Natural killer cell (primary cell): ENCODE results near the gene HYAL1. TPM values are rescaled to one million over a fixed set of nuclear protein-coding genes. Genes with fewer than 3 reads are reported as not detected.
A peak's percentile ranks its signal among the peaks of the same experiment; 100 is the strongest.

Experiments
- ATAC-seq, 3 donors: fragments of 150-1000 bp in 2 of 3; fragments of 200-7000 bp in 1 of 3; cut with Tn5 transposase; 1 replicate in 1 of 3; 2 replicates in 2 of 3; pipeline ENCODE4 v1.10.0; 2021; ENCODE audit warnings: mild to moderate bottlenecking in 2 of 3, moderate library complexity in 2 of 3
- DNase-seq, 2 donors: peaks; one replicate each; pipeline versions ENCODE4 v3.0.0 to v3.0.0-alpha.2; 2013 to 2021; ENCODE audit warnings: mixed read lengths in 1 of 2
- H3K27ac ChIP-seq: one replicate; pipeline ENCODE4 v1.5.1; 2013; ENCODE audit warnings: mild to moderate bottlenecking, low read length
- H3K27me3 ChIP-seq: one replicate; pipeline ENCODE4 v1.6.1; 2013; ENCODE audit warnings: low read length; ENCODE audit not compliant: control insufficient read depth, insufficient read depth
- H3K36me3 ChIP-seq: one replicate; pipeline ENCODE4 v1.6.1; 2013; ENCODE audit warnings: low read length; ENCODE audit not compliant: control insufficient read depth, insufficient read depth
- H3K4me1 ChIP-seq: one replicate; pipeline ENCODE4 v1.6.1; 2013; ENCODE audit warnings: low read length; ENCODE audit not compliant: control insufficient read depth, insufficient read depth
- H3K4me3 ChIP-seq: one replicate; pipeline ENCODE4 v1.5.1; 2013; ENCODE audit warnings: low read length
- H3K9me3 ChIP-seq: one replicate; pipeline ENCODE4 v1.6.1; 2013; ENCODE audit warnings: low read length; ENCODE audit not compliant: control insufficient read depth, insufficient read depth
- H3K27ac Mint-ChIP-seq, 2 donors: one replicate each; pipeline ENCODE4 v1.8.0; 2022; ENCODE audit warnings: mild to moderate bottlenecking in 2 of 2, mixed read lengths in 2 of 2, moderate library complexity in 1 of 2
- H3K27me3 Mint-ChIP-seq, 2 donors: one replicate each; pipeline ENCODE4 v1.8.0; 2022; ENCODE audit warnings: low read depth in 2 of 2, mixed read lengths in 2 of 2
- H3K36me3 Mint-ChIP-seq: one replicate; pipeline ENCODE4 v1.8.0; 2022; ENCODE audit warnings: mixed read lengths
- H3K4me1 Mint-ChIP-seq, 2 donors: one replicate each; pipeline ENCODE4 v1.8.0; 2022; ENCODE audit warnings: mixed read lengths in 2 of 2
- H3K4me3 Mint-ChIP-seq: one replicate; pipeline ENCODE4 v1.8.0; 2022; ENCODE audit warnings: mild to moderate bottlenecking, moderate library complexity, mixed read lengths
- H3K9me3 Mint-ChIP-seq, 2 donors: one replicate each; pipeline ENCODE4 v1.8.0; 2022; ENCODE audit warnings: mixed read lengths in 2 of 2
- CTCF ChIP-seq: fragments of 200-600 bp; IDR thresholded peaks from one replicate; pipeline ENCODE4 v1.8.0; 2022; ENCODE audit warnings: antibody characterized with exemption
- WGBS: methylation state at CpG from one replicate; pipeline ENCODE4 v1.1.7; 2013; ENCODE audit warnings: missing lambda C conversion rate; ENCODE audit not compliant: insufficient coverage; 5-methylcytosine and 5-hydroxymethylcytosine counted together
- intact Hi-C: fragments of 100-400 bp; cut with micrococcal nuclease; formaldehyde crosslinking; loops from one replicate; pipeline ENCODE4 v1.14.2; 2022
- total RNA-seq, 4 donors: library from RNA; stranded (reverse); fragments of 120-200 nt in 1 of 4; gene quantifications; one replicate each; pipeline versions ENCODE4 v1.2.3 to v1.2.4, GENCODE V29; 2013 to 2022

The HYAL1 gene
- total RNA-seq, 3 donors from 2014 or later (not counting 1 experiment from before 2014, with no cell fraction given) = 0.82 to 1.2 TPM; not detected in 1

- H3K36me3 ChIP-seq = peaks cover 42% of the 10 kb centered on the region
Measured at GRCh38 chr3:50259432-50260026, 43.8 kb downstream of the HYAL1 start.

GRCh38 chr3:50258979-50259378 is 44.4 kb downstream of the HYAL1 start:
- peaks cover 5 to 24% of the 10 kb centered on the region in 2 donors for H3K4me1 Mint-ChIP-seq
- TF ChIP-seq CTCF = no peak
- no peak overlapping the region for H3K4me3 ChIP-seq
- WGBS = 90% methylated on average over 16 of the region's 16 CpGs
- no peaks in the 10 kb centered on the region for H3K27me3 Mint-ChIP-seq
- ATAC-seq (no peak), DNase-seq (no peak)
- H3K36me3 ChIP-seq = peaks cover 47% of the 10 kb centered on the region
- H3K27ac Mint-ChIP-seq = peak overlapping the region; percentile 54 to 71
- no peaks in the 10 kb centered on the region for H3K36me3 Mint-ChIP-seq
- H3K4me1 ChIP-seq = peaks cover 33% of the 10 kb centered on the region
- intact Hi-C loops = no loop called here
- H3K27me3 ChIP-seq = no peaks in the 10 kb centered on the region
- H3K27ac ChIP-seq = no peak overlapping the region
- H3K9me3 Mint-ChIP-seq = no peaks in the 10 kb centered on the region
- no peaks in the 10 kb centered on the region for H3K9me3 ChIP-seq
- H3K4me3 Mint-ChIP-seq = peak overlapping the region; percentile 45

More at GRCh38 chr3:50259432-50260026, 43.8 kb downstream of the HYAL1 start:
- no peaks in the 10 kb centered on the region for H3K27me3 Mint-ChIP-seq
- no peak for TF ChIP-seq CTCF
- Histone ChIP-seq H3K9me3 (no peaks in the 10 kb centered on the region), H3K27ac (peak overlapping the region; percentile 43), H3K4me3 (no peak overlapping the region), H3K4me1 (peaks cover 27% of the 10 kb centered on the region), H3K27me3 (no peaks in the 10 kb centered on the region)
- DNase-seq (no peak), ATAC-seq (peak in 2 of 3 donors; percentile 11 to 15)
- H3K27ac Mint-ChIP-seq = peak overlapping the region; percentile 71 to 84
- 64% methylated on average over 18 of the region's 18 CpGs for WGBS
- intact Hi-C loops = loop anchor here (1.0 kb wide), 3 partner anchors 13 to 33 kb away; partner anchors contain the start of gene IFRD2
- H3K4me3 Mint-ChIP-seq = peak overlapping the region; percentile 77
- H3K36me3 Mint-ChIP-seq = no peaks in the 10 kb centered on the region
- no peaks in the 10 kb centered on the region for H3K9me3 Mint-ChIP-seq
- H3K4me1 Mint-ChIP-seq = peaks cover 5 to 20% of the 10 kb centered on the region in 2 donors

- H3K9me3 Mint-ChIP-seq = no peaks in the 10 kb centered on the region
- H3K4me1 Mint-ChIP-seq = peaks cover 5 to 33% of the 10 kb centered on the region in 2 donors
- peak overlapping the region; percentile 17 for H3K4me3 Mint-ChIP-seq
- no peaks in the 10 kb centered on the region for H3K36me3 Mint-ChIP-seq
- H3K27ac Mint-ChIP-seq = peak overlapping the region; percentile 54 to 71
- Histone ChIP-seq H3K36me3 (peaks cover 53% of the 10 kb centered on the region), H3K4me3 (no peak overlapping the region), H3K27me3 (no peaks in the 10 kb centered on the region), H3K27ac (no peak overlapping the region), H3K9me3 (no peaks in the 10 kb centered on the region), H3K4me1 (peaks cover 37% of the 10 kb centered on the region)
- TF ChIP-seq CTCF = no peak
- ATAC-seq = no peak
- H3K27me3 Mint-ChIP-seq = no peaks in the 10 kb centered on the region
- 98% methylated on average over 10 of the region's 17 CpGs for WGBS
- no peak for DNase-seq
- intact Hi-C loops = no loop called here
Measured at GRCh38 chr3:50258029-50258680, 45.2 kb downstream of the HYAL1 start.
